GM21528 (cell line): ENCODE data around the gene MYD88.

Experiments used
- ATAC-seq: cut with Tn5 transposase; IDR thresholded peaks from one replicate; pipeline ENCODE4 v1.9.1; 2021; ENCODE audit warnings: mild to moderate bottlenecking, moderate library complexity; ENCODE audit not compliant: unreplicated experiment, low FRiP score

Gene MYD88

DNA sequence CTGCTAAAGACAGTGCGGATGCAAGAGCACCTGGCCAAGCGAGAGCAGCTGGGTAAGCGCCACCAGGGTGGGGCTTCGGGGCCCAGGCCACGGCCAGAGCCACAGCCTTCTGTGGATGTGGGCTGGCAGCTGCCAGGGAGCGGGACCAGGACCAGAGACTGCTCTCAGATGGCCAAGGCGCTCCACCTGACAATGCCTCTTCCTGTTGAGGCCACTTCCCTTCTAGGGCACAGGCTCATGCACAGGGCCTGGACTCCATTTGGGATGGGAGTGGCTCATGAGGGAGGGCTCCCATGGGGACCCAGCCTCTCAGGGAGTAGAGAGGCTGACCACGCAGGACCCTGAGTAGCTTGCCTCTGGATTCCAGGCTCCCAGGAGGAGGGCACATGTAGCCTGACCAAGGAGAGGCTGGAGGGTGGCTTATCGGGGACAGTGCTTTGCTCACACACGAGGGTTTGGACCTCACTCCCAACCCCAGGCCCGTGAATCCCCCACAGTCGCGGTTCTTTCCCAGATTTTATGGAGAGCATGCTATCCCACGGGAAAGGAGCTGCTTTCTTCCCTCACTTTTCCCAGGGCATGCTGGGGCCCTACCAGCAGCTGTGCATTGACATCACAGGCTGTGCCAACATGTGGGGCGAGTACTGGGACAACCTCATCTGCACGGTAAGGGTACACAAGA, 26.6 kb upstream of the MYD88 start:
- ATAC-seq, result no peak

DNA sequence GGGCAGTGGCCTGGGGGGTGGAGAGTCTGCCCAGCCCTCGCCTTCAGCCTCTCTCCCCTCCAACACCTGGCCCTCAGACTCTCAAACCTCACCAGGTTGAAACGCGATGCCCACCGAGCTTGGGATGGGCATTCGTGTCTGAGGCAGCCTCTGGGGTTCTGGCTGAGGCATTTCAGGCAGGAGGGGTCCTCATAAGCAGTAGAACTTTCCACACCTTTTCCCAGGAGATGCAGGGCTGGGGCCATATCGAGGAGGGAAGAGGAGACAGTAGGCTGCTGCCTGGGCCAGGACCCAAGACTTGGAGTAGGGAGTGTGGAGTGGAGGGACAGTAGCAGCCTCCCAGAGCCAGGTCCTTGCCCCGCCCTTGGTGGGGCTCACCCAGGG, 26.1 kb upstream of the MYD88 start:
- ATAC-seq, result no peak

DNA sequence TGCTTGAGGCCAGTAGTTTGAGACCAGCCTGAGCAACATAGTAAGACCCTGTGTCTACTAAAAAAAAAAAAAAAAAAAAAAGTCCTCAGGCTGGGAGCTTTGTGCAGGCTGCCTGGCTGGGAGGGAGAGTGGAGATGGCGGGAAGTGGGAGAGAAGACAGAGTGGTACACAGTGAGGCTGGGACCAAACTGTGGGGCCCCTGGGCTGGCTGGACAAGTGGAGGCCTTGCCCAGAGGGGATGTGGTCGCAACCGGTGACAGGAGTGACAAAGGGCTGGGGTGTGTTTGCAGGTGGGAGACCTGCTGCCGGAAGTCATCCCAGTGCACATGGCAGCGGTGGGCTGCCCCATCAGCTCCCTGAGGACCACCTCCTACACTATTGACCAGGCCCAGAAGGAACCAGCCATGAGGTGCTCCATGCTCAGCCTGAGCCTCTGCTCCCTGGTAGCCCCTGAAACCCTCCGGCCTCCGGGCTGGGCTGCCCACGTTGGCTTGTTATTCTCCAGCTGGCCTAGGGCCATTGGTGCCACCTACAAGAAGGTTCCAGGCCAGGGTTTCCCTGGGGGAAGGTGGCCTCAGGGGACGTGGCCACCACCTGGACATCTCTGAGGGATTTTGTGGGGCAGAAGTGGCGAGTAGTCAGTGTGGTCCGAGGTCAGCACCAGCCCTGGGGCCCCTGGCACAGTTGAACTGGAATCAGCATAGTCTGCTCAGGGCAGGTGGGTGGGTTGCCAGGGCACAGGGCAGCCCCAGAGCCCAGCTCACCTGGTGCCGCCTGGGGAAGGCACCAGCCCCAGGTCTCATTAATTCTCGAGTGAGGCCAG, 24.2 kb upstream of the MYD88 start:
- no peak for ATAC-seq

DNA sequence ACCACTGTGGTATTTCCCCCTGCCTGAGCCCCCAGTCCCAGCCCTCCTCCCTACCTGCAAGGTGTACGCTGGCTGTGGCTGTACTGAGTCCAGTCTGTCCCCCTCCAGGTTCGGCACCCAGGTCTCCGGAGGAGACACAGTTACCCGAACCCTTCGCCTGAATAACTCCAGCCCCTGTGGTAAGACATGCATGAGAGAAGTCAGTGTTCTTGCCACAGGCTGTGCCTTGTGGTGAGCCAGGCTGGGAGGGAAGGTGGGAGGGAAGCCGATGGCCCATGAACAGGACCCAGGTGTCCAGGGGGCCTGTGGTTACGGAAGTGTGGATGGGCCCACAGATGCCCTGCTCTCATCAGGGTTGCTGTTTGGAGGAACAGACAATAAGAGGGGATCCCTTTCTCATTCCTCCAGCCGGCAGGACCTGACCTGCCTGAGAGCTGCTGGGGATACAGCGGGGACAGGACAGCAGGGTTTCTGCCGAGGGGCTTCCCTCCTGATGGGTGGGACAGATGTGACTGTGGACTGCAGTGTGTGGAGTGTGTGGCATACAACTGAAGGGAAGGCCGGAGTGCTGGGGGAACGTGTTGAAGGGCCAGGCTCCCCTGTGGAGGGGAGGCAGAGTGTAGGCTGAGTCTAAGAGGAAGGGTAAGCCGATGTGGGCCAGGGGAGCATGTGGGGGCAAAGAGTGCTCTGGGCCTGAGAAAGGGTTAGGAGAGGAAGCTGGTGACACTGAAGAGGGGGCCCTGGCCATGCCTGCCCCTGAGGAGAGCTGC, 23.4 kb upstream of the MYD88 start:
- no peak for ATAC-seq

DNA sequence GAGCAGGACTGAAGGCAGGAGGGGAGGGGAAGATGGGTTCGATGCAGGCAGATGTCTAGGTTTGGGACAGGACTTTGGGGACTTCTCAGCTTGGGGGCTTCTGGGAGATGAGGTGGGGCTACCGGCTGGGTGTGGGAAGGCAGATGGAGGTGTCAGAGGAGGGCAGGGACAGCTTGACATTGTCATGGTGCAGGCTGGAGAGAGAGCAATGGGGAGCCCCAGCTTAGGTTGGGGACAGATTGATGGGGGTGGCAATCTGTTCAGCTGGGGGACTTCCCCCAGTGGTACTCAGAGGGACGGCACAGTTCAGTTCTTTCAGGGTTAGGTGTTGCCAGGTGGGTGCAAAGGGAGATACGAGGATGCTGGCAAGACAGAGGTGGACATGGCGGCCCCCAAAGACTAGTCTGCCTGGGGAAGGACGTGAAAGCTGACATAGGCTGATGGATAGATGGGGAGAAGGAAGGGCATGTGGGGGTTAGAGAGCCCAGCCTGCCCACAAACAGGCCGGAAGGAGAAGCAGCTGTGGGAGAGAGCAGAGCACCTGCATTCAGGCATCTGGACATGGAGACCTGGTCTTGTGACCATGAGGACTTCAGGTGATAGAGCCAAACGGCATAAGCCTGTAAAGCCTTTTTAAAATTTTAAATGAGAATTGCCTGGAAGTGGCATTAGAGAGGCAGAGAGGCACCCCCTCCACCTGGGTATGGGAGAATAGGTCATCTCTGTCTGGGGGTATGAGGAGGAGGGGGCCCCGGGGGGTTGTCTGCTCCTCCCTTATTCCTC, 22.6 kb upstream of the MYD88 start:
- ATAC-seq, result no peak

DNA sequence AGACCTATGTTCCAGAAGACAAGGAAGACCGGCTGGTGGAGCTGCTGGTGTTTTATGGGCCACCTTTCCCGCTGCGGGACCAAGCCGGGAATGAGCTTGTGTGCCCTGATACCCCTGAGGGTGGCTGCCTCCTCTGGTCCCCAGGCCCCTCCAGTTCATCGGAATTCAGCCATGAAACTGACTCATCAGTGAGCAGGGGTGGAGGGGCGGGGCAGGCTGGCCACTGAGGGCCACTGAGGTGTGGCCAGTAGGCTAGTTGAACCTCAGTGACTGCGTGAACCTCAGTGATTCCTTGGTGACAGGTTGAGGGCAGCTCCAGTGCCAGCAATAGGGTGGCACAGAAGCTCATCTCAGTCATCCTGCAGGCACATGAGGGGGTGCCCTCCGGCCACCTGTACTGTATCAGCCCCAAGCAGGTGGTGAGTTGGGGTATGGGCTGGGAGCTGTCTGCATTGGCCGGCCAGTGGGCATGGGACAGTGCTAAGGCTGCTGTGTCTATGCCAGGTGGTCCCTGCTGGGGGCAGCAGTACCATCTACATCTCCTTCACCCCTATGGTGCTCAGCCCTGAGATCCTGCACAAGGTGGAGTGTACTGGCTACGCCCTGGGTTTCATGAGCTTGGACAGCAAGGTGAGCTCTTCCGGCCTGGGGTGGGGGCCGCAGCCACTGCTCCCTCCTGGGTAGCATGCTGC, 21.8 kb upstream of the MYD88 start:
- no peak for ATAC-seq

DNA sequence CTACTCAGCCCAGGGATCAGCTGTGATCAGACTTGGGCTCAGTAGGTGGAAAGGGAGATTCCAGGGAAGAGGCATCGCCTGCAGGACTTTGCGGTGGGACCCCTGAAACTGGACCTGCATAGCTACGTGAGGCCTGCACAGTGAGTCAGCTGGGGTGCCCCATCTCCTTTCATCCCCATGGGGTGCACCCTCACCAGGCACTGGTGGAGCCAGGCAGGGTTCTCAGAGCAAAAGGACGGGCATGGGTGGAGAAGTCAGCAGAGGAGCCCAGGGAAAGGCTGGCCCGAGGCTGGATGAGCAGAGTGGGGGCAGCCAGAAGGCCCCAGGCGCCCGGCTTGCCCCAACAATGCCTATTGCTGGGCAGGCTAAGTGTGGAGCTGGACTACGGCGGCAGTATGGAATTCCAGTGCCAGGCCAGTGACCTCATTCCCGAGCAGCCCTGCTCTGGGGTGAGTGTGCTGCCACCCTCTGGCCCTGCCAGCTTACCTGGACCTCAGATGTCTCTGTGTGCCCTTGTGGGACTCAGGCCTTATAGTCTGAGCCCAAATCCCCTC, 21.2 kb upstream of the MYD88 start:
- no peak for ATAC-seq

DNA sequence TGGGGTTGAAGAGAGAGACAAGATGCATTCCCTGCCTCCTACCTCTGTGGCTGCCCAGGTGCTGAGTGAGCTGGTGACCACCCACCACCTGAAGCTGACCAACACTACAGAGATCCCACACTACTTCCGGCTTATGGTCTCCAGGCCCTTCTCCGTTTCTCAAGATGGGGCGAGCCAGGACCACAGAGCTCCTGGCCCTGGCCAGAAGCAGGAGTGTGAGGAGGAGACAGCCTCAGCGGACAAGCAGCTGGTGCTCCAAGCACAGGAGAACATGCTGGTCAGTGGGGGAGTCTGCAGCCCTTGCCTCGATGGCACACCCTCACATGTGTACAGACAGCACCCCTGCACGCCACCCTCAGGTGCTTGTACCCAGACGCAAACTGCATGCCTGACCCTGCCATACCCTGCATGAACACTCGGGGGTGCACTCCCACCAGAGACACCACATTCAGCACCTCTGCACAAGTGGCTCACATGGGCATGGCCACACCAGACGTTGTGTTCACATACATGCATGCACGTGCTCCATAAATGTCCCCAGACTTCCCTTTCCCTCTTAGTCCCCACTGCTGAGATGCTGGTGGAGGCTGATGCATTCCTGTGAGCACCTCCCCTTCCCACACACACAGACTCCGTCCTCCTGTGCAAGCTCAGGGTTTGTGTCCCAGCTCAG, 20.6 kb upstream of the MYD88 start:
- peak; percentile 54 for ATAC-seq

DNA sequence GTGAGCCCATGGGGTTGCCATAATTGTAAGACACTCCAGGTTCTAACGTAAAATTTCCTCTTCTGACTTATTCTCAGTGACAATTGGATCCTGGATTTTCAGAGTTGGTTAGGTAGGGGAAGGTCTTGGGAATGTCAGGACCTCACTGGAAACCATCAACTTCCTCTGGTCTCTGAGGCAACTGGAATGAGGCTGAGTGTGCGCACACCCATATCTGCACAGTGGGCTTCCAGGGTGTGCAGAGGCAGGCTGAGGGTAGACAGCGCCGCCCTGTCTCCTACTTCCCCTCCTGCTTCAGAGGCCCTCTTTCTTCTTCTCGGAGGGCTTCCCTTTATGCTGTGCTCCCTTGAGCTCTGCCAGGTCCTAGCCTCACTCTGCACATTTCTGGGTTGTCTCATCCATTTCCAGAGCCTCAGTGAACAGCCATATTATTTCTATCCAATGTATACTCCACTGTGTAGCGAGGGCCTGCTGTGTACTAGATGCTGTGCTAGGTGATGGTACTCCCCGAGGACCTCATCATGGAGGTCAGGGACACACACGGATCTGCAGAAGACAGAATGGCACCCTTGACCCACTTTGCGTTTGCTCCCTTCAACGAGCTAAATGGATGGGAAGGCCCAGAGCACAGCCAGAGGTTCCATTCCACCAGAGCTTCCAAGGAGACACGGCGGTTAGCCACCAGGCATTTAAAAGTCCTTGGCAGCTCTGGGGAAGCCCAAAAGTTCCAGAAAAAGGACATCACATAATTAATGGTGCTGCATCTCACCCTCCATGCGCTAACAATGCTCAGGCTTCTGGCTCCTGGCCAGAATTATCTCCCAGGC, 19.8 kb upstream of the MYD88 start:
- no peak for ATAC-seq

DNA sequence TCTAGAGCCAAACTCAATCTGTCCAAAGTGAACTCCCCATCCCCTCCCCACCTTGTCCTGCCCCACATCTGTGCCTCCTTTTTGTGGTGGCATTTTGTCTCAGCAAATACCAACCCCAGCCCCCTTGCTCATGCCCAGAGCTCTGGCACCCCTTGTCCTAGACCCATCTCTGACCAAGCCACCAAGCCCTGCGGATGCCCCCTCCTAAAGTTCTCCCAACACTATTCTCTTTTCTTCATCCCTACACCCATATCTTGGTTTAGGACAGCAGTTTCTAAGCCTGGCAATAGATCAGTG, 19.3 kb upstream of the MYD88 start:
- no peak for ATAC-seq

DNA sequence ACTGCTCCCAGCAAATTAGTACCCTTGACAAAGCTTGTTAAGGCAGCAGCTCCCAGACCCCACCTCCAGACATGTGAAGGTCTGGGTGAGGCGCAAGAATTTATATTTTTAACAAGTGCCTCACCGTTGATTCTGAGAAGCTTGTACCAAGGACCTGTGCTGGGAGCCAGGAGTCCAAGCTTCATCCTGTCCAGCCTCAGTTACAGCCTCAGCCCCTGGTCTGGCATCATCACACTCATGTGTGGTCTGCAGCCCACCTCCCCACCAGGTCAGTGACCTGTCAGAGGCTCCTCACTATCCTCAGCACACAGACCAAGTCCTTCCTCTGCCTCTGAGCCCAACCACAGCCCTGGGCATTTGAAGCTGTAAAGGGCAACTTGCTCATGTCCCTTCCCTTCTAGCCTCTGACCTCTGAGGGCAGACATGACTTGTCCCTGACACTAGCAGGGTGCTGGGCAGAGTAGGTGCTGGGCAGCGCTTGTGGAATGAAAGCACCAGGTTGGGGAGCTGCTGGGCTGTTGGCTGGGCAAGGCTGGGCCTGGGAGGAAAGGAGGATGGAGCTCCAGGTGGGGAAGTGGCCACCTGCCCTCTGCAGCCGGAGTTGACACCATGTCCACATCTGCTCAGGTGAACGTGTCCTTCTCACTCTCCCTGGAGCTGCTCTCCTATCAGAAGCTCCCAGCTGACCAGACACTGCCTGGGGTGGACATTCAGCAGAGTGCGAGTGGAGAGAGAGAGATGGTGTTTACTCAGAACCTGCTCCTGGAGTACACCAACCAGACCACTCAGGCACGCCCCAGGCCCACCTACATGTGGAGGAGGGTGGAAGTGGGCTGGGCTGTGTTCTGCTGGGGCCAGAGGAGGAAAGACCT, 18.4 kb upstream of the MYD88 start:
- no peak for ATAC-seq

DNA sequence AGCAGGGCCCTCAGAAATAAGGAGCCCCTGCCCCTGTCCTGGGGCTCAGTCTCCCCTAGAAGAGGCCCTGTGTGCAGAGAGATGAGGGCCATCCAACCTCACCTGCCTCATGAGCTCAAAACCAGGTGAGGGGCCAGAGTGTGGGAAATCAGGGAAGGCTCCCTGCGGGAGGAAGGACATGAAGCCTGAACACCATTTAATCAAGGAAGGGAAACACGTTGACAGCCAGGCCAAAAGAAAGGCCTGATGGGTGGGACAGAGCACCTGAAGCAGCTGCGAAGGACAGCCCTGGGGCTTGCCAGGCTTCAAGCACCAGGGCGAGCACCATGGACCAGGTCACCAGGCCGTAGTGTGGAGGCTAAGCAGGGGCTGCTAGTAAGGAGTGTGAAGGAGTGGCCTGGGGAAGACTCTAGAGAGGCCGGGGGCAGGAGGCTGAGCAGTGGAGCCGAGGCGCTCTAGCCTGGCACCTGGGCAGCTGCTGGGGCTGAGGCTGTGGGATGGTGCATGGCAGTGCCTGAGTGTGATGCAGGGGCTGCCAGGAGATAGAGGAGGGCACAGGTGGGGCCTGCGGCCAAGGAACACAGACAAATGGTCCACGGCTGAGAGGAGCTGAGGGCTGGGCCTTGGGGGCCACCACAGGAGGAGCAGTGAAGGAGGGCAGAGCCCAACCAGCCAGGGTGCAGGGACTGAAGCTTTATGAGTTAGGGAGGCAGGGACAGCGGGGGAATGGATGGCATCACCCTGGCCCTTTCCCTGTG, 17.6 kb upstream of the MYD88 start:
- ATAC-seq, result no peak

DNA sequence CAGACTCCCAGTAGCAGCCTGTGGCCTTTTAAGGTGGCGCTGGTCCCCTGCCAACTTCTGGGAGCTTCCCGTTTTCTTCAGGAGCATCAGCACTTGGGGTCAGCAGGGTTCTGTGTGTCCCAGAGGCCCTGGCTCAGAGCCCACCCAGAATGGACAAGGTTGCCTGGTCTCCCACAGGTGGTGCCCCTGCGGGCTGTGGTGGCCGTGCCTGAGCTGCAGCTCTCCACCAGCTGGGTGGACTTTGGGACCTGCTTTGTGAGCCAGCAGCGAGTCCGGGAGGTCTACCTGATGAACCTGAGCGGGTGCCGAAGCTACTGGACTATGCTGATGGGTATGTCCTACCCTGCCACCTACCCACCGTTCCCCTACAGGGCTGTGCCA, 17.0 kb upstream of the MYD88 start:
- ATAC-seq, result no peak

DNA sequence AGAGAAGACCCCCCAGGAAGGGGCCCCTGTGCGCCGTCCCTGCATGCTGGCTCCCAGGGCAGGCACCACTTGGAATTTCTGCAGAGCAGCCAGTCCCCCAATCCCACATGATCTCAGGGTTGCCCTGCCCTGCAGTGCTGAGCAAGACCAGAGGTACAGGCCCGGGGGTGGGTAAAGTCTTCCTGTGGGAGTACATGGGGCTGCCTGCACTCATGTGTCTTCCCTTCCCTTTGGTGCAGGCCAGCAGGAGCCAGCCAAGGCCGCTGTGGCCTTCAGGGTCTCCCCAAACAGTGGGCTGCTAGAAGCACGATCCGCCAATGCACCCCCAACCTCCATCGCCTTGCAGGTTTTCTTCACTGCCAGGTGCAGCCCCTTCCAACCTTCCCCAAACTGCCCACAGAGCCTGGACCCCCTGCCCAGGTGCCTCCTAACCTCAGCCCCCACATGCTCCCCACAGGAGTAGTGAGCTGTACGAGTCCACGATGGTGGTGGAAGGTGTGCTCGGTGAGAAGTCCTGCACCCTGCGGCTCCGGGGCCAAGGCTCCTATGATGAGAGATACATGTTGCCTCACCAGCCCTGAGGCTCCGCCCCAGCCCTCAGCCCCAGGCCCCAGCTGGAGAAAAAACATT, 16.5 kb upstream of the MYD88 start:
- ATAC-seq, result no peak

DNA sequence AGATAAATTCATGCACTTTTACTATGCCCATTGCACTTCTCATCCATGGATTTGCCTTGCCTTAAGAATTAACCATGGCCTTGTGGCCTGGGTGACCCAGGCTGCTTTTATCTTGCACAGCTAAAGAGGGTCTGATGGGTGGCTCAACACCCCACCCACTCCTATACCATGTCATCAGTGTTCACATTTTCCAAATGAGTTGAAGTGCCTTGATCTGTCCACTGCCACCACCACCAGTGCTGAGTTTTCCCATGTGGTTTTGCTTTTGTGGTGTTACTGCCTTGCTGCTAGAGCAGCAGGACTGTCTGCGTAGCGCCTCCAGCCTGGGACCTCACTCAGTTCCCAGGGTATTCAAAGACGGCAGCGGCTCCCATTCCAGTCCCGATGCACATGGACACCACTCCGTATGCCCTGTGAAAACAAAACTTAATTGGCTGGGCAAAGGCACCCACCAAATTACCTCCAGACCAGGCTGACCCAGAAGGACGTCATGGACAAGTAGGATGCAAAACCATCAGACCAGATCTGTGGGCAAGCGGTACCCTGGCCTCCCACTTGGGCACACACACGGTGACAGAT, 15.7 kb upstream of the MYD88 start:
- ATAC-seq, result no peak
